Measurements from ENCODE around the gene REXO5.

DNA sequence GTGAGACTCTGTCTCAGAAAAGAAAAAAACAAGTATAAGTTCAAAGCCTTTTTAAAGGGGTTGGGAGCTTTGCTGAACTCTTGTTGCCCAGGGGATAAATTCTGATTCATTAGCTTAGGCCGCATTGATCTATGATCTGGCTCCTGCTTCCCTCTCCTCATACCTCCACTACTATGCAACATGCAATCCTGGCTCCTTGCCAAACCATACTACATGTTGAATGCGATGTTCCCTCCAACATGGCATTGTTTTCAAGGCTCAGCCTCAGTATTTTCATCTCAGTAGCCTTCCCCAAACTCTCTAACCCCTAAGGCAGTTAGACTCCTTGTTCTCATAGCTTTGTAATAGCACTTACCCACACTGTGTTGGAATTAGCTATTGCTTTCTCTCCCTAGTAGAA, 6.2 kb downstream of the REXO5 start:
- TF ChIP-seq, protein P1, sequence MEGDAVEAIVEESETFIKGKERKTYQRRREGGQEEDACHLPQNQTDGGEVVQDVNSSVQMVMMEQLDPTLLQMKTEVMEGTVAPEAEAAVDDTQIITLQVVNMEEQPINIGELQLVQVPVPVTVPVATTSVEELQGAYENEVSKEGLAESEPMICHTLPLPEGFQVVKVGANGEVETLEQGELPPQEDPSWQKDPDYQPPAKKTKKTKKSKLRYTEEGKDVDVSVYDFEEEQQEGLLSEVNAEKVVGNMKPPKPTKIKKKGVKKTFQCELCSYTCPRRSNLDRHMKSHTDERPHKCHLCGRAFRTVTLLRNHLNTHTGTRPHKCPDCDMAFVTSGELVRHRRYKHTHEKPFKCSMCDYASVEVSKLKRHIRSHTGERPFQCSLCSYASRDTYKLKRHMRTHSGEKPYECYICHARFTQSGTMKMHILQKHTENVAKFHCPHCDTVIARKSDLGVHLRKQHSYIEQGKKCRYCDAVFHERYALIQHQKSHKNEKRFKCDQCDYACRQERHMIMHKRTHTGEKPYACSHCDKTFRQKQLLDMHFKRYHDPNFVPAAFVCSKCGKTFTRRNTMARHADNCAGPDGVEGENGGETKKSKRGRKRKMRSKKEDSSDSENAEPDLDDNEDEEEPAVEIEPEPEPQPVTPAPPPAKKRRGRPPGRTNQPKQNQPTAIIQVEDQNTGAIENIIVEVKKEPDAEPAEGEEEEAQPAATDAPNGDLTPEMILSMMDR (IDR thresholded peaks at IDR 0.05): no peak
- TF ChIP-seq POLR2A (IDR thresholded peaks at IDR 0.05): no peak
